ENCODE data around the gene PSG2. TPM values are rescaled to one million over a fixed set of nuclear protein-coding genes. Genes with fewer than 3 reads are reported as not detected.
A peak's percentile ranks its signal among the peaks of the same experiment; 100 is the strongest.
"Not testable (repeated sequence)": the region's sequence is repeated elsewhere in the genome, so short reads cannot be mapped to it uniquely, and the experiment has no call there.

Gene PSG2
- not detected for polyA plus RNA-seq (ENCODE audit: low read depth in 6 of 6)

- ATAC-seq (ENCODE audit: low read depth in 2 of 2); H3K4me3 Mint-ChIP-seq; H3K36me3 Mint-ChIP-seq; DNase-seq; H3K4me1 Mint-ChIP-seq; H3K9me3 Mint-ChIP-seq: not testable (repeated sequence)
- peaks cover 11 to 32% (median 20%) of the 10 kb centered on the region in 3 donors for H3K27me3 Mint-ChIP-seq
- H3K27ac Mint-ChIP-seq = peak within 1 kb of the TSS in 2 of 6 donors; percentile 19 to 34
These were observed at the start of gene PSG2 for GRCh38 chr19:43082601-43083000. PSG2 (minus strand) TSS chr19:43082701; CDS start chr19:43082569, 132 bp downstream.

- H3K36me3 Mint-ChIP-seq; H3K9me3 Mint-ChIP-seq; H3K4me1 Mint-ChIP-seq; H3K27me3 Mint-ChIP-seq; DNase-seq; ATAC-seq (ENCODE audit: low read depth in 2 of 2): not testable (repeated sequence)
- Mint-ChIP-seq H3K4me3 (peak overlapping the region in 1 of 8 donors; percentile 30), H3K27ac (peak overlapping the region in 1 of 6 donors; percentile 15)
These were observed 48.9 kb upstream of the PSG2 start for GRCh38 chr19:43131281-43131842.

- not testable (repeated sequence) for H3K27ac Mint-ChIP-seq; ATAC-seq (ENCODE audit: low read depth in 2 of 2); H3K4me3 Mint-ChIP-seq; H3K9me3 Mint-ChIP-seq; H3K27me3 Mint-ChIP-seq; H3K4me1 Mint-ChIP-seq; H3K36me3 Mint-ChIP-seq; DNase-seq
These were observed 46.7 kb upstream of the PSG2 start for GRCh38 chr19:43129197-43129596.

- not testable (repeated sequence) for ATAC-seq (ENCODE audit: low read depth in 2 of 2); H3K27ac Mint-ChIP-seq; DNase-seq; H3K27me3 Mint-ChIP-seq; H3K4me3 Mint-ChIP-seq; H3K36me3 Mint-ChIP-seq; H3K9me3 Mint-ChIP-seq; H3K4me1 Mint-ChIP-seq
These were observed 44.8 kb upstream of the PSG2 start for GRCh38 chr19:43127336-43127735.

- peaks cover 0 to 11% (median 6%) of the 10 kb centered on the region in 7 donors for H3K9me3 Mint-ChIP-seq
- no peak overlapping the region for H3K27ac Mint-ChIP-seq
- no peak overlapping the region for H3K4me3 Mint-ChIP-seq
- no peak for DNase-seq
- peaks cover 0 to 7% of the 10 kb centered on the region in 2 donors for H3K36me3 Mint-ChIP-seq
- H3K27me3 Mint-ChIP-seq = peaks cover 0 to 12% (median 0%) of the 10 kb centered on the region in 3 donors
- no peak for ATAC-seq (ENCODE audit: low read depth in 2 of 2)
- H3K4me1 Mint-ChIP-seq = no peaks in the 10 kb centered on the region
These were observed 44.2 kb upstream of the PSG2 start for GRCh38 chr19:43126720-43127119.

GRCh38 chr19:43124360-43124759 is 41.9 kb upstream of the PSG2 start:
- no peak overlapping the region for H3K27ac Mint-ChIP-seq
- H3K9me3 Mint-ChIP-seq = peaks cover 0 to 12% (median 6%) of the 10 kb centered on the region in 7 donors
- DNase-seq (no peak), ATAC-seq (ENCODE audit: low read depth in 2 of 2) (no peak)
- no peak overlapping the region for H3K4me3 Mint-ChIP-seq
- peaks cover 0 to 7% of the 10 kb centered on the region in 2 donors for H3K36me3 Mint-ChIP-seq
- peaks cover 0 to 19% (median 0%) of the 10 kb centered on the region in 3 donors for H3K27me3 Mint-ChIP-seq
- no peaks in the 10 kb centered on the region for H3K4me1 Mint-ChIP-seq

DNA sequence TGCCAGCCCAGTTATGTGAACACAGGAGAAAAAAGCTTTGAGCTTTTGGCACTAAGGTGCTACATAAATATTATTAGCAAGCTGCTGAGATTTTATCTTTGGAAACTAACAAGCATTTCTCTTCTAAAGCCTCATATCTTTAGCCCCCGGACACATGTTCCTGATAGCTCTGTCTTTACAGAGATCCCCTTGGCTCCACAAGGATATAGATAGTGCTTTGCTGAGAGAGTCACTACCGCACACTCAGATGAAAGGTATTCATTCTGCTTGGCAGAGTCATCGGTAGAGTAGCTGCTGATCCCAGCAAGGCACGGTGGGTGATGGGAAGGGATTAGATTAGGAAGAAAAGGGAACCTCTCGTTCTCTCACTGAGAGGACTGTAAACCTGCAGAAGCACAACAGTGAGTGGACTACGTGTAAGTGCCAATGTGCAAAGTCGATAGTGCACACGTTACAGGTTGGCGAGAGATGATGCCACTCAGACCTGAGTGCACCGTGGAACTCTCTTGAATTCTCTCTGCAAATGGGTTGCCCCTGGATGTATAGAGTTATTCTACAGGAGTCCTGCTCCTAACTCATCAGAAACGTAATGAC is 38.0 kb upstream of the PSG2 start:
- DNase-seq; H3K4me1 Mint-ChIP-seq; H3K4me3 Mint-ChIP-seq; H3K36me3 Mint-ChIP-seq; H3K27ac Mint-ChIP-seq; ATAC-seq (ENCODE audit: low read depth in 2 of 2): not testable (repeated sequence)
- Mint-ChIP-seq H3K27me3 (peaks cover 0 to 19% (median 0%) of the 10 kb centered on the region in 3 donors), H3K9me3 (peaks cover 4 to 22% (median 9%) of the 10 kb centered on the region in 7 donors)

DNA sequence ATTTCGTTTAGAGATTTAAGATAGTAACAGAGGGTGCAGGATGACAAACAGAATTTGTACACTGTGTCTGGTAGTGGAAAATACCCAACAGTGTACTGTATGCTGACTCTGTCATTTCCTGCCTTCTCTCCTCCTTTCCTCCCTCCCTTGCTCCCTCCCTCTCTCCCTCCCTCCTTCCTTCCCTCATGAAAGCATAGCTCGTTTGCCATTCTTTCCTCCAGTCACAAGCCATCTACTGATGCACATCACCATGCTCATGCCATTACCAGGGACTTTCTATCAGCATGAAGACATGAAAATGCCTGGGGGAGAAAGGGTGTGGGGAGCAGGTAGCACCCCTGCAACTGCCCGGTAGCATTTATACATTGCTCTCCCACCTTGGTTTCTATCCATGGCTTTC is 37.0 kb upstream of the PSG2 start:
- not testable (repeated sequence) for H3K4me3 Mint-ChIP-seq; DNase-seq; H3K27ac Mint-ChIP-seq; ATAC-seq (ENCODE audit: low read depth in 2 of 2); H3K4me1 Mint-ChIP-seq; H3K36me3 Mint-ChIP-seq
- peaks cover 0 to 19% (median 0%) of the 10 kb centered on the region in 3 donors for H3K27me3 Mint-ChIP-seq
- H3K9me3 Mint-ChIP-seq = peaks cover 9 to 28% (median 10%) of the 10 kb centered on the region in 7 donors

DNA sequence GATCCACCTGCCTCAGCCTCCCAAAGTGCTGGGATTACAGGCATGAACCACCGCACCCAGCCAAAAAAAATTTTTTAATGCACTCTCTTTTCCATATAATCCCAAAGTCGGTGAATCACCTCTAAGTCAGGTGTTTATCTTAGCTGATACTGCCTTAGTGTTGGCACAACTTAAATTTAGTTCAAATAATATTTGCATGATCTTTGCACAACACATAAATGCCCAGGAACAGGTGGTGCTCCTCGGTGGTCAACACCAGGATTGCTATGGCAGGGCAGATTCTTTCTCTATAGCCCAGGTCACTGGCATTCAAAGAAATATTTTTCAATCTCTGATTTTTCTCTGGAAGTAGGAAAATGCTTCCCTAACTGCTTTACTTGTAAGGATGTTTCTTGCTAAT is 33.9 kb upstream of the PSG2 start:
- H3K36me3 Mint-ChIP-seq; H3K4me3 Mint-ChIP-seq; ATAC-seq (ENCODE audit: low read depth in 2 of 2); H3K4me1 Mint-ChIP-seq; H3K27me3 Mint-ChIP-seq; H3K27ac Mint-ChIP-seq; DNase-seq: not testable (repeated sequence)
- H3K9me3 Mint-ChIP-seq = peaks cover 10 to 33% (median 18%) of the 10 kb centered on the region in 7 donors

DNA sequence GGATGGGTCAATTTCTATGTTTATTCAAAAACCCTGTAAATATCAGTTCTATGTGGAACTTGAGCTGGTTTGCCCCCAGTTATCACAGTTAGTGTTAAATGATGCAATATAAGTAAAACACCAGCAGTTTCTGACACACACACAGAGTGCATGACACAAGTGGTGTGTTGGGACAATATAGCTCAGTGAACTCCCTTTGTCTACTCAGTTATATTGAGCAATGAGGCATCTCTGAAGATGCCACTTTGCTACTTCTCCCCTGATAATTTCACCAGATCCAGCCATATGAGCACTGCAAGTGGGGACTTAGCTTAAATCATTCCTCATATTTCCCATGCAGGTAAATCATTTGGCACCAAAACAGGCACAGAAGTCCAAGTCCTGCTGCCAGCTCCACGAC is 33.0 kb upstream of the PSG2 start:
- ATAC-seq (ENCODE audit: low read depth in 2 of 2); H3K4me3 Mint-ChIP-seq; H3K27me3 Mint-ChIP-seq; H3K36me3 Mint-ChIP-seq; DNase-seq; H3K4me1 Mint-ChIP-seq; H3K27ac Mint-ChIP-seq: not testable (repeated sequence)
- peaks cover 10 to 33% (median 18%) of the 10 kb centered on the region in 7 donors for H3K9me3 Mint-ChIP-seq

DNA sequence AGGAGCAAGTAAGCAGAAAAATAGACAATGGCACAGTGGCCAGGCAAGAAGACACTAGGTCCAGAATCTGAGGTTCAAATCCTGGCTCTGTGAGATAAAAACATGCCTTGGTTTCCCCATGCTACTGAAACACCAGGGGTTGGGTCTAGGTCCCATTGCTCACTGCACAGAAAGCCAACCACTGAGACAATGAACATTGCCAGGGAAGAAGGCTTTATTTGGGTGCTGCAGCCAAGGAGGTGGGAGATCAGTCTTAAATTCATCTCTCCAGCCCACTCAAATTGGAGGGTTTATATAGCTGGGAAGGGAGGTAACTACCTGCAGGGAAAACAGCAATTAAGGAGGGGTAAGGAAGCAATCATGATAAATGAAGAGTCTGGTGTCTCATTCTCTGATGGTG is 32.6 kb upstream of the PSG2 start:
- not testable (repeated sequence) for ATAC-seq (ENCODE audit: low read depth in 2 of 2); DNase-seq; H3K4me1 Mint-ChIP-seq; H3K27me3 Mint-ChIP-seq; H3K27ac Mint-ChIP-seq; H3K36me3 Mint-ChIP-seq; H3K4me3 Mint-ChIP-seq
- H3K9me3 Mint-ChIP-seq = peaks cover 10 to 33% (median 18%) of the 10 kb centered on the region in 7 donors

DNA sequence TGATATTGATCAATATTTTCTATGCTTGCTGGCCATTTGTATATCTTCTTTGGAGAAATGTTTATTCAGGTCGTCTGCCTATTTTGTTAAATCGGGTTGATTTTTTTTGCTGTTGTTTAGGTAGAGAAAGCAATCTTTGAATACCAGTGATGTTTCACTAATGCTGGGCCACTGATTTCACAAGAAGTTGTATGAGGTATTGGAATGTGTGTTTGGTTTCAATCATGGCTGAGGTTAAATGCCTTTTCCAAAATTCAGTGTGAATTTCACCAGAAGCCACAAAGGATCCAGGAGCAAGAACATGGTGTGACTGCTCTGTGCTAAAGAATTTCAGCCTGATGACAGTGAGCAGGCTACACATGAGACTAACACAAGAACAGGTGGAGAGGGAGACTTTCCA is 32.1 kb upstream of the PSG2 start:
- H3K9me3 Mint-ChIP-seq = peaks cover 10 to 31% (median 18%) of the 10 kb centered on the region in 7 donors
- not testable (repeated sequence) for H3K27ac Mint-ChIP-seq; H3K27me3 Mint-ChIP-seq; ATAC-seq (ENCODE audit: low read depth in 2 of 2); H3K36me3 Mint-ChIP-seq; H3K4me1 Mint-ChIP-seq; DNase-seq; H3K4me3 Mint-ChIP-seq

DNA sequence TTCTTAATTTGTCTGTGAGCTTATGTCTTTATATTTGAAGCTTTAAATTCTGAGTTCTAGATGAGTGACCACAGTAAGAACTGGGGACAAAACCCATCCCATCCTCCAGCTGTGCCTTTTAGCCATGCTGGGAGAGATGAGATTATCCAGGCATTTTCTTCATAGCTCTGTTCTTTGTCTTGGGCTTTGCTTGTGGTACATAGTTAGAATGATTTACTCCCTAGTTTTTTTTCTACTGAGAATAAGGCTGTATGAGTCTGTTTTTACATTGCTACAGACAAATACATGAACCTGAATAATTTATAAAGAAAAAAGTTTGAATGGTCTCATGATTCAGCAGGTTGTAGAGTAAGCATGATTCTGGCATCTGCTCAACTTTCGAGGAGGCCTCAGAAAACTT is 24.9 kb upstream of the PSG2 start:
- Mint-ChIP-seq H3K36me3 (peaks cover 15% of the 10 kb centered on the region in 2 donors), H3K9me3 (peaks cover 10 to 45% (median 30%) of the 10 kb centered on the region in 7 donors)
- H3K27ac Mint-ChIP-seq; DNase-seq; ATAC-seq (ENCODE audit: low read depth in 2 of 2); H3K27me3 Mint-ChIP-seq; H3K4me3 Mint-ChIP-seq; H3K4me1 Mint-ChIP-seq: not testable (repeated sequence)

DNA sequence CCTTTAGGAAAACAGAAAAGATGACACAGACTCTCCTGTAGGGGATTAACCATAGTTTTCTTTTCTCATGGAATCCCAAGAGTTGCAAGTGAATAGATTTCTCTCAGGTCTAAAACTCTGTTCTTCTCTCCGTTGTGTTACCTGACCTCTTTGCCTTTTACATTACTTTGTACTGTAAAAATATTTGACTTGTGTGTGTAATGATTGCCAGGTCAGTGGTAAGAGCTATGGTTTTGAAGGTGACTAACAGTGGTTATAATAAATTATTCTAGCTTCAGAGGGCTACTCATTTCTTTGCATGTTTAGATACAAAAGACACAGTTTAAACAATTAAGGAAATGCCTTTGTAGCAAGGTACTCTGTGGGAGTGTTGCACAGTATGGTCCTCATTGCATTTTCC is 23.0 kb upstream of the PSG2 start:
- Mint-ChIP-seq H3K9me3 (peaks cover 9 to 64% (median 32%) of the 10 kb centered on the region in 7 donors), H3K36me3 (peaks cover 15% of the 10 kb centered on the region in 2 donors)
- no peak for ATAC-seq (ENCODE audit: low read depth in 2 of 2)

More for the DNA sequence above, 23.0 kb upstream of the PSG2 start:
- Mint-ChIP-seq H3K4me3 (no peak overlapping the region), H3K27ac (no peak overlapping the region), H3K27me3 (no peaks in the 10 kb centered on the region), H3K4me1 (no peaks in the 10 kb centered on the region)
- DNase-seq = no peak
